HS-5 (cell line): ENCODE data around the gene BEST4.
A peak's percentile ranks its signal among the peaks of the same experiment; 100 is the strongest.
"Not testable (repeated sequence)": the region's sequence is repeated elsewhere in the genome, so short reads cannot be mapped to it uniquely, and the experiment has no call there.

Source experiments
- DNase-seq: peaks from one replicate; pipeline ENCODE4 v3.0.0-alpha.2; 2012; ENCODE audit warnings: low read depth

The BEST4 gene

GRCh38 chr1:44788120-44788860 is at the start of gene BEST4:
BEST4 (minus strand) TSS chr1:44788170; CDS start chr1:44787705, 465 bp downstream.
- no peak for DNase-seq

GRCh38 chr1:44835738-44836675 is 48.0 kb upstream of the BEST4 start:
- peak; percentile 43 for DNase-seq

- DNase-seq = no peak
These were observed 46.4 kb upstream of the BEST4 start for GRCh38 chr1:44834328-44834727.

GRCh38 chr1:44832056-44832705 is 44.2 kb upstream of the BEST4 start:
- no peak for DNase-seq

- DNase-seq = no peak
These were observed 43.5 kb upstream of the BEST4 start for GRCh38 chr1:44831516-44831915.

GRCh38 chr1:44830900-44831304 is 42.9 kb upstream of the BEST4 start:
- DNase-seq = no peak

GRCh38 chr1:44829506-44830384 is 41.8 kb upstream of the BEST4 start:
- DNase-seq = no peak

GRCh38 chr1:44828841-44829440 is 41.0 kb upstream of the BEST4 start:
- DNase-seq = no peak

GRCh38 chr1:44828003-44828651 is 40.2 kb upstream of the BEST4 start:
- DNase-seq = no peak

GRCh38 chr1:44827197-44828002 is 39.4 kb upstream of the BEST4 start:
- DNase-seq = no peak

GRCh38 chr1:44826375-44827196 is 38.6 kb upstream of the BEST4 start:
- DNase-seq = no peak

GRCh38 chr1:44824392-44824791 is 36.4 kb upstream of the BEST4 start:
- DNase-seq = not testable (repeated sequence)

- DNase-seq = no peak
These were observed 35.0 kb upstream of the BEST4 start for GRCh38 chr1:44822981-44823451.

GRCh38 chr1:44822131-44822701 is 34.2 kb upstream of the BEST4 start:
- no peak for DNase-seq

- DNase-seq = no peak
These were observed 33.3 kb upstream of the BEST4 start for GRCh38 chr1:44821240-44821715.

- DNase-seq = no peak
These were observed 32.6 kb upstream of the BEST4 start for GRCh38 chr1:44820328-44821239.
